HG03342 (cell line): ENCODE results near the gene KATNAL2.

Source experiments
- ATAC-seq: cut with Tn5 transposase; IDR thresholded peaks from one replicate; pipeline ENCODE4 v1.9.1; 2021; ENCODE audit warnings: mild to moderate bottlenecking, moderate library complexity; ENCODE audit not compliant: unreplicated experiment

Gene KATNAL2

GRCh38 chr18:46917108-46917802 is at the start of gene KATNAL2, which contains the start of gene PIAS2:
KATNAL2 (plus strand) TSS chr18:46917602; CDS start chr18:46946873, 29,271 bp downstream.
PIAS2 (minus strand) TSS chr18:46917507; CDS start chr18:46917345, 162 bp downstream.
- peak; percentile 82 for ATAC-seq

GRCh38 chr18:46868169-46868921 is 49.1 kb upstream of the KATNAL2 start:
- no peak for ATAC-seq

DNA sequence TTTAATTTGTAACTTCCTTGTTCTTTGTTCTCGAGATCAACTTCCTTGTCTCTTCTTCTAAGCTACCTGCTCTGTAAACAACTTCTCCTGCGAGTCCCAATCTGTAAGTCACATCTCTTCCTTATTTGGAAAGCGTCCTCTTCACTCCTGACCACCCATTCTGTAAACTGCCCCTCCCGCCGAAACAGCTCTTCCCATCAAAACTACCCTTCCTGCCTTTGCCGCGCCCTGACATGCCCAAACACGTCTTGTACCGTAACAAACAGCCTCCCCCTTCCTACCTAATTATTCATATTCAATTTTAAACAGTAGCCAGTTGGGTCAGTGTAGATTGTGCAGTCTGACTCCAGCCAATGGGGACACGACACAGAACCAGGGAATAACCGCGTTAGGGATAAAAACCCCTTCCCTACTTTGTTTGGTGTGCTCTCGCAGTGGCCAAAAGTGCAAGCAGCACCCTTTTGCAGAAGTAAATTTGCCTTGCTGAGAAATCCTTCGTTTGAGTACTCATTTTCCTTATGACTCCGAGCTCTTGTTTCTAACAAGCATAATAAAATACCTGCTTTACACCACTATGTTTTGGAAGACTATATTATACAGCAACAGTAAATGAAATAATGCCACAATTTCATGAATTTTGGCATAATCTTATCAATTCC is 39.9 kb upstream of the KATNAL2 start:
- ATAC-seq, result no peak

GRCh38 chr18:46883180-46883579 is 34.2 kb upstream of the KATNAL2 start:
- no peak for ATAC-seq

DNA sequence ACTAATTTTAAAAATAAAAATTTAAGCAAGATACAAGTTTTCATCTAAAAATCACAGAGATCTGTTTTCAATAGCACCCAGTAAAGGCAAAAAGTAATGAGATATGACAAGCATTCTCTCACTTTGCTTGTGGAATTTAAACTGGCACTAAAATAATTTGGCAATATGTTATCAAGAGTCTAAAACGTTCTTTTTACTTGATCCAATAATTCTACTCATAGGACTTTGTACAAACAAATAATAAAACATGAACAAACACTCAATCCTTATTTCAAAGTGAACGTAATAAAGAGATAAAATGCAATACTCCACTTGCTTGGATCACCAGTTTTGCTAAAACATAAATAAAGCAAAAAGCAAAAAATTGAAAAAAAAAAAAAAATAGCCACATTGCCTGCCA is 30.5 kb upstream of the KATNAL2 start:
- ATAC-seq, result no peak

DNA sequence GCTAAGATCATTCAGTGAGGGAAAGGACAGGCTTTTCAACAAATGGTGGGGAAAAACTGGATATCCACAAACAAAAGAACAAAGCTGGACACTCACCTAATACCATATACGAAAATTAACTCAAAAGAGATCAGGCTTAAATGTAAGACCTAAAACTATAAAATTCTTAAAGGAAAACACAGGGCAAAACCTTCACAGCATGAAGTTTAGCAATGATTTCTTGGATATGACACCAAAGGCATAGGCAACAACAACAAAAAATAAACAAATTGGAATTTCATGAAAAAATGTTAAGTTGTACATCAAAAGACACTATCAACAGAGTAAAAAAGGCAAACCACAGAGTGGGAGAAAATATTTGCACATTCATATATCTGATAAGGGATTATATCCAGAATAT is 28.4 kb upstream of the KATNAL2 start:
- no peak for ATAC-seq

DNA sequence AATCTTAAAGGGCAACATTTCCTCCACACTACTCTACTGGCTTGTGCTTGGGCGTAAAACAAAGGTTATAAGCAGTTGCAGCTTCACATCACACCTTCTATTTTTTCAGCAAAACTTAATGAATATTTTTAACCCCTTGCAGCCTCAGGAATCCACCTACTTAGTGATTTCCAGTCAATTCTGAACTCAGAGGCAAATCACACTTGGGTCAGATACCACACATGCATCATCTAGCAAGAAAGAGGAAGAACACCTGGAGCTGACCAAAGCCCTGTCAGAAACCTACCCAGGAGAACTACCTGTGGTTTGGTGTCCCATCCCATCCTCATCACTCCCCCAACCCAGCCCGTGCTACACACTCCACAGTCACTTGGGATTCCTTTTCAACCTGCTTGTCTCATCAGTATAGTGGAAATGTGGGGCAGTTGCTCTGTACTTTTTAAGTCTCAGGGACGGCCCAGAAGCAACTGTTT is 25.6 kb upstream of the KATNAL2 start:
- ATAC-seq, result peak; percentile 78

DNA sequence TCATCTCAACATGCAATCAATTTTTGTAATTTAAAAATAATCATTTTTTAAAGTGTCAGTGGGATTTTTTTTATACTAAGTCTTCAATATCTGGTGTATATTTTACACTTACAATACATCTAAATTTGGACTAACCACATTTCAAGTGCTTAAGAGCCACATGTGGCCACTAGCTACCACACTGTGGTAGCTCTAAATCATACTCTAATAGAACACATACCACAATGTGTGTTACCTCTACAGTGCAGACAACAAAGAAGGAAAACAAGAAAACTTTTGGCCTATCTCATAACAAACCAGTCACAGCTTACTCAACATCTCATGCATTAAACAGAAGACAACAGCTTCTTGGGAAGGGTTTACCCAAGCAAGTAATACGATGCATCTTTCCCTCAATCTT is 24.6 kb upstream of the KATNAL2 start:
- no peak for ATAC-seq

- no peak for ATAC-seq
Measured at GRCh38 chr18:46893360-46893759, 24.0 kb upstream of the KATNAL2 start.

GRCh38 chr18:46894124-46894523 is 23.3 kb upstream of the KATNAL2 start:
- no peak for ATAC-seq

DNA sequence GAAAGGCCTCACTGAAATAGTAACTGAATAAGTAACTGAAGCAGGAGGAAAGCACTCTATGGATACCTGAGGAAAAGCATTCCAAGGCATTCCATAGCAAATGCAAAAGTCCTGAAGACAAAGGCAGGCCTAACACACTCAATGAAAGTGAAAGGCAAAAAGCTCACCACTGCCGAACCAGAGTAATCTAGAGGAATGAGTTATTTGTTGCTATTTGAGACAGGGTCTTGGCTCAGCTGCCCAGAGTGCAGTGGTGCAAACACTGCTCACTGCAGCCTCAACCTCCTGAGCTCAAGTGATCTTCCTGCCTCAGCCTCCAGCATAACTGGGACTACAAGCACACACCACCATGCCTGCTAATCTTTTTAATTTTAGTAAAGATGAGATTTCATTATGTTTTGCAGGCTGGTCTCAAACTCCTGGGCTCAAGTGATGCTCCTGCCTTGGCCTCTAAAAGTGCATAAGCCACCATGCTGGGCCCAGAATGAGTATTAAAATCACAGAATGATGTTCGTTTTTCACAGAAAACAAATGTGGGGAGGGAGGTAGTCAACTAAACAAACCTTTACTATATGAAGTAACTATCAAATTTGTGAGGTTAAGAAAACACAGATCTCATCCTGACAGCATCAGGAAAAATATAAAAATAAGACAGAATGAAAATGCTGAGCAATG is 18.0 kb upstream of the KATNAL2 start:
- peak; percentile 85 for ATAC-seq

DNA sequence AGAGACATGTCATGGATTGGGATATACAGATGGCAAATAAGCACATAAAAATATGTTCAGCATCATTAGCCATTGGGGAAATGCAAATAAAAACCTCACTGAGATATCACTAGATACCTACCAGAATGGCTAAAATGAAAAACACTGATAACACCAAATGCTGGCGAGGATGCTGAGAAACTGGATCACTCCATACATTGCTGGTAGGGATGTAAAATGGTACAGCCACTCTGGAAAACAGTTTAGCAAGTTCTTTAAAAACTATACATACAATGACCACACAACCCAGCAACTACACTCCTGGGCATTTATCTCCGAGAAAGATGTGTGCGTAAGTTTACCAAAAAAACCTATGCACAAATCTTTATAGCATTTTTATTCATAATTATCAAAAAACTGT is 14.0 kb upstream of the KATNAL2 start:
- ATAC-seq, result no peak

GRCh38 chr18:46909497-46909896 is 7.9 kb upstream of the KATNAL2 start:
- ATAC-seq, result no peak

- ATAC-seq, result no peak
Measured at GRCh38 chr18:46910856-46911255, 6.5 kb upstream of the KATNAL2 start.

GRCh38 chr18:46915800-46916550 is 1.4 kb upstream of the KATNAL2 start:
- ATAC-seq, result no peak

DNA sequence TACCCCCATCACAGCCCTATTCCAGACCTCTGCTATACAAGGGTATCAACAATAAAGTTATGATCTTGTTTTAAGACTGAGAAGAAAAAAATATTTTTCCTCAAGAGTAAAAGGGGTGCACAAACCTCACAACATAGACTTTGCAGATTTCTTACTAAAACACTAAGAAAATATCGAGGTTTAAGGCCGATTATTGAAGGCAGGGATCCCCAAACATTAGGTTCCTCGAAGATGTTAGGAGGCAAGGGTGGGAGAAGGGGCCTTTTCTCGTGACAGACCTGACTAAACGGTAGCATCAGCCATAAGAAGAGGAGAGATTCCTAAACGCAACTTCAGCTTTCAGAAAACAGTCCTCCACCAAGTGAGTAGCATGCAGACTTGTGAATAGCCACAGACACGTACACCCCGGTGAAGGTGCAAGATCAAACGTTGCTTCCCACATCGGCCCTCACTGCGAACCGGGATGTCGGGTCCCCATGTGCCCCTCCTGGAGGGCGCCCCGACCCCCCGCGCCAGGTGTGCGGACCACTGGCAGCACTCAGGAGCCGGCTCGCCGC is 773 bp upstream of the KATNAL2 start:
- no peak for ATAC-seq

DNA sequence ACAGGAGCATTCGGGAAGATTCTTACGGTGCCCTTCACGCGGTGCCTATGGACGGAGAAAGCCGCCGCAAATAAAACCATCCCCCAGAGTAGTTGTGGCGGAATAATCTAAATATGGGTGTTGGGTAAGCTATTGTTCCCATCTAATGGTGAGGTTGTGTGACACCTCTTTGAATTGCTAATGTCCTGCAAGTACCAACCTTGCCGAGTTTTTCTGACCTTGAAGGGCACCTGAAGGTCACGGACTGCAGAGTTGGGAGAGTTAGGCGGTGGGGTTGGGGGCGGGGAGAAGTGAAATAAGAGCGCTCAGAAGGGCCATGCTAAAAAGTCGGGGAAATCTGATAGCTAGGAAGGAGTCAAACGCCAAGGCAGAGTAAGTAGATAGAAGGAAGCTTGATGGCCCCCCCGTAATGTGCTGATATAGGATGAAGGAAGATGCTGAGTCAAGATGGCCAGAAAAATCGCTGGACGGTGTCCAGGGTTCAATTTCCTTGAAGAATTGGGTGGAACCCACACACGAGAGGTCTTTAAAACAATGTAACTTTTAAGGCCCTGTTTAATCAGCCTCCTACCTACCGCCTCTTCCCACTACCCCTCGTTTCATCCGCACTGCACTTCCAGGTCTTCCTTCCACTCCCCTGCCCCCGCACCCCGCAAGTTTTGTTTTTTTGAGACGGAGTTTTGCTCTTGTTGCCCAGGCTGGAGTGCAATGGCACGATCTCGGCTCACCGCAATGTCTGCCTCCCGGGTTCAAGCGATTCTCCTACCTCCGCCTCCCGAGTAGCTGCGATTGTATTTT is 600 bp downstream of the KATNAL2 start:
- ATAC-seq, result peak; percentile 16

GRCh38 chr18:46920067-46920466 is 2.7 kb downstream of the KATNAL2 start:
- no peak for ATAC-seq

GRCh38 chr18:46920653-46921052 is 3.3 kb downstream of the KATNAL2 start:
- ATAC-seq, result no peak
